DND-41 (cell line): ENCODE measurements around the gene STAT6.

Experiments
- CTCF ChIP-seq: IDR thresholded peaks from 2 replicates; pipeline ENCODE4 v1.5.1; 2012; ENCODE audit warnings: borderline replicate concordance, low read length, moderate library complexity, mild to moderate bottlenecking; ENCODE audit not compliant: poor library complexity, severe bottlenecking; ENCODE audit errors: extremely low read depth
- EZH2 ChIP-seq: IDR thresholded peaks from 3 replicates; pipeline ENCODE4 v1.6.1; 2012; ENCODE audit warnings: borderline replicate concordance, low read depth, mild to moderate bottlenecking, moderate library complexity, low read length, inconsistent platforms; ENCODE audit not compliant: severe bottlenecking

DNA sequence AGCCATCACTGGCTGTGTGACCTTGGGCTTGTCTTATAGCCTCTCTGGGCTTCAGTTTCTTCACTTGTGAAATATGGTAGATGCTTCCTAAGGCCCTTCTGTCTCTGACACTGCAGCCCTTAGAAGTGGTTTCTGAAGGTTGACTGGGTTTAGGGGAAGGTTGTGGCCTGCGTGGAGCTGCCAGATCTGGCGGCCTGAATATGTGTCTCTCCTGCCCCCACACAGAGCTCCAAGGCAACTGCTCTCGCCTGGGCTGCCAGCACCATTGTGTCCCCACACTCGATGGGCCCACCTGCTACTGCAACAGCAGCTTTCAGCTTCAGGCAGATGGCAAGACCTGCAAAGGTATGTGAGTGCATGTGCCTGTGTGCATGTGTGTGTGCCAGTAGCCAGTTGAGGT, 32.3 kb upstream of the STAT6 start:
- TF ChIP-seq CTCF: no peak
- no peak for TF ChIP-seq EZH2
